HG03097 (cell line): Measurements from ENCODE around the gene SLC22A12.

Experiments used
- ATAC-seq: cut with Tn5 transposase; IDR thresholded peaks from one replicate; pipeline ENCODE4 v1.9.1; 2021; ENCODE audit not compliant: unreplicated experiment, low FRiP score

The SLC22A12 gene

GRCh38 chr11:64562723-64563351 lies 28.2 kb upstream of the SLC22A12 start:
- no peak for ATAC-seq

DNA sequence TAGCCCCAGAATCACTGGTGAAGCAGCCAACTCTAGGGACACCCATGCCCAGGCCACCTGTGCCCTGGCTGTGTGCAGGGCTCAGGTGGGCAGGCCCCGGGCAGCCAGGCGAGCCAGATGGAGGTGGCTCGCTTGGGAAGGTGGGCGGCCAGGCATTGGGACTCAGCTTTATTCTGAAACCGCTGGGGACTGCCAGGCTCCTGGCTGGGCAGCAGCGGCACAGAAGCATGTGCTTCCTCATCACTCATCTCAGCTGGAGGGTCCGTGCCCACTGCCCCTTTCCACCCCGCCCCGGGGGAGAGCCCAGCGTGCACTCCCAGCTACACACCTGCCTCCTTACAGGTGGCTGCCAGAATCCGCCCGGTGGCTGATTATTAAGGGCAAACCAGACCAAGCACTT lies 27.1 kb upstream of the SLC22A12 start:
- ATAC-seq = no peak

GRCh38 chr11:64564419-64564818 lies 26.6 kb upstream of the SLC22A12 start:
- ATAC-seq = no peak

- ATAC-seq = no peak
Observed at GRCh38 chr11:64564947-64565889, 25.8 kb upstream of the SLC22A12 start.

- ATAC-seq = no peak
Observed at GRCh38 chr11:64566042-64566914, 24.7 kb upstream of the SLC22A12 start.

DNA sequence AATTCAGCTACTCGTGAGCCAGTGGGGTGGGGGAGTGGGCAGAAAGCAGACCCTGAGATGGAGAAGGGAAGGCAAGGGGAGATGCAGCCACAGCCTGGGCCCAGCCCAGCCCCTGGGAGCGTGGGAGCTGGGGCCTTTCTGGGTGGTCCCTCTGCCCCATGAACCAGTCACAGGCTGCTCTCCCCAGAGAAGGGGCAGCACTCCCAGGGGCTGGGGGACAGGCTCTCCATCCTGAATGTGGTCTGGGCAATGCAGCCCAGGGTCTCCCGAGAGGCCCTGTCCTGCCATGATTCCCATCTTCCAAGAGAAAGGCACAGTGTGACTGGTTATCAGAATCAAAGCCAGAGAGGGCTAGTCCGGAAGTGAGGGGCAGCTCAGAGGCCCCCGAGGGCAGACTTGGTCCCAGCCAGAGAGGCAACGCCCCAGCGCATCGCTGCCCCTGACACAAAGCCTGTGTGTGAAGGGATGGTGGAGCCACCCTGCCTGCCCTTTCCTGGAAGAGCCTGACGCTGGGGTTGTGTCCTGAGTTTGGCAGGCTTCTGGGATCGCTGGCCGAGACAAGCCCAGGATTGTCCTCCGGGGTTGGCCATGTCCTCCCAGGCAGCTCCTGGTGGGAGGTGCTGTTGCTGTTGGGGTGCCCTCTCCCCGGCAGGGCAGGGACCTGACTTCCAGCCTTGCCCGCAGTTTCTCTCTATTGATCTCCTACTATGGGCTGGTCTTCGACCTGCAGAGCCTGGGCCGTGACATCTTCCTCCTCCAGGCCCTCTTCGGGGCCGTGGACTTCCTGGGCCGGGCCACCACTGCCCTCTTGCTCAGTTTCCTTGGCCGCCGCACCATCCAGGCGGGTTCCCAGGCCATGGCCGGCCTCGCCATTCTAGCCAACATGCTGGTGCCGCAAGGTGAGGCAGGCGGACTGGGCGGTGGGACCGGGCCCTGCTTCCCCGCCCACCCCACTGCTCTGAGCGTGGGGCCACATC lies 23.8 kb upstream of the SLC22A12 start:
- no peak for ATAC-seq

GRCh38 chr11:64568041-64568571 lies 22.9 kb upstream of the SLC22A12 start:
- no peak for ATAC-seq

DNA sequence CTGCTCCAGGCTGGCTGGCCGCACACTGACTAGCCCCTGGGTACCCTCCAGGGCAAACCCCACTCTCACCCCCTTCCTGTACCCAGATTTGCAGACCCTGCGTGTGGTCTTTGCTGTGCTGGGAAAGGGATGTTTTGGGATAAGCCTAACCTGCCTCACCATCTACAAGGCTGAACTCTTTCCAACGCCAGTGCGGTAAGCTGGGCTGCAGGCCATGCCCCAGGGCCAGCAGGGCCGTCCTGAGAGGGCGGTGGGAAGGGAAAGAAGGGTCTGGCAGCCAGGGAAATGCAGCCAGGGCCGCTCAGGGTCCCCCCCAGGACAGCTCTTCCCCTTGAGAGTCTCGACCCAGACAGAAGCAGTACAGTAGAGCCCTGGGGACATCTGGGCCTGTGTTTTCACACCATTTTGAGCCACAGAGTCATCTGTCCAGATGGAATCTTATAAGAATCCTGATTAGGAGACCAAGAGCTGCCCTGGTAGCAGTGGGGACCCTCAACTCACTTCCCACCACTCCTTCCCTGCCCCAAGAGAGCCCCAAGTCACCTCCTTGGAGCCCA lies 22.4 kb upstream of the SLC22A12 start:
- no peak for ATAC-seq

GRCh38 chr11:64569300-64569970 lies 21.6 kb upstream of the SLC22A12 start:
- ATAC-seq = no peak

- no peak for ATAC-seq
Observed at GRCh38 chr11:64570341-64570740, 20.7 kb upstream of the SLC22A12 start.

GRCh38 chr11:64571050-64571409 lies 20.0 kb upstream of the SLC22A12 start:
- ATAC-seq = no peak

DNA sequence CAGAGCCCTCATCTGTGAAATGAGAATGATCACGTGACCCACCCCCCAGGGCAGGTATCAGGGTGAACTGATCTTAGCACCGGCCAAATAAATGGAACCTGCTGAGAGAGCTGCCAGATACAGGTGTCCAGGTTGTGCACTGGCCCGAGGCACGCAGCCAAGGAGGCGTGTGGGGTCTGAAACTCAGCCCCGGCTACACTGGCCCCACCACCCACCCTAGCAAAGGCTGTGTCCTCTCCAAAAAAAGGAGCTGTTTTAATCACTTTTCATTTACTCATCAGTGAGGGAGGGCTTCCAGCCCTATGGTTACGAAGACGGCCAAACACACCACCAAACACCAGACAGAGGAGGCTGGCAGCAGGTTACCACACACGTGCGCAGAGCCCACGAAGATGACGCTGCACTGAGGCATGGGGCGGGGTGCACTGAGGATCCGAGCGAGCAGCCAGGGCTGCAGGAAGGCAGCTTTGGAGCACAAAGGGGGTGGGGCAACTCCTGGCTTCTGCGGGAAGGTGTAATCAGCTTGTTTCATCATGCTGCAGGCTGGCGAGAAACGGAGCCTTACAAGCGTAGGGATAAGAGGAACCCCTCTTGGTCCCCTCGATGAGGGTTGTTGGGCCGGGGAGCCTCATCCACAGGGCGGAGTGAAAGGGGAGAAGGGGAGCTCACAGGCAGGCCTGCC lies 19.5 kb upstream of the SLC22A12 start:
- no peak for ATAC-seq

DNA sequence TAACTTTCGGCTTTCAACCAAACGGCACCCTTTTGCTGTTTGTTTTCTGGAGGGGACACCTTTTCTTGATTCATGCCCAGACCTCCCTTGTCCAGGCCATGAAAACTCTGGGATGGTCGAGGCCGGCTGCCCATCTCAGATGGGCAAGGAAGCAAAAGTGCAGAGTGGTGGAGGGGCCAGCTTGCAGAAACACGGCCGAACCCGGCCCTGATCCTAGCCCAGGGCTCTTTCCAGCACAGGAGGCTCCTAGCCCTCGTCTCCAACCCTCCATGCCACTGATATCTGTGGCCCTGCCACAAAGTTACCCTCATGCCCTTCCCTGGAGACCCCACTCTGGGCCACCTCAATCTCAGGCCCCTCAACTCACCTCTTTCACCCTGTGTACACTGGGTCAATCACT lies 18.9 kb upstream of the SLC22A12 start:
- no peak for ATAC-seq

- no peak for ATAC-seq
Observed at GRCh38 chr11:64577202-64577601, 13.8 kb upstream of the SLC22A12 start.

DNA sequence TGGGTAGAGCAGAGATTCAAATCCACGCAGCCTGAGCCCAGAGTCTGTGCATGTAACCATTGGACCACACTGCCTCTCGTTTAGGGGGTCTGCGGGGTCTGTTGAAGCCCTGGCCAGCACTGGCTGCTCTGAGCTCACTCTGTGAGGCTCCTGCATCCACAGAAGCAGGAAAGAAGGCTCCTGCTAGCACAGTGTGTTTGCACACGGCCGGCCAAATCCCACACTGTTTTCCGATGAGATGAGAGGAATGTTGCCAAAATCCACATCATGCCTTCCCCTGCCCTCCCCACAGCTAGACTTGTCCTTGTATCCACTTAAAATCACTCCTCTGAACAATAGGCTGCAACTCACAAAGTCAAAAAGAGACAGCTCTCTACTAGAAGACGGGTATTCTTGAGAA lies 10.6 kb upstream of the SLC22A12 start:
- no peak for ATAC-seq

GRCh38 chr11:64581057-64581523 lies 9.9 kb upstream of the SLC22A12 start:
- no peak for ATAC-seq

DNA sequence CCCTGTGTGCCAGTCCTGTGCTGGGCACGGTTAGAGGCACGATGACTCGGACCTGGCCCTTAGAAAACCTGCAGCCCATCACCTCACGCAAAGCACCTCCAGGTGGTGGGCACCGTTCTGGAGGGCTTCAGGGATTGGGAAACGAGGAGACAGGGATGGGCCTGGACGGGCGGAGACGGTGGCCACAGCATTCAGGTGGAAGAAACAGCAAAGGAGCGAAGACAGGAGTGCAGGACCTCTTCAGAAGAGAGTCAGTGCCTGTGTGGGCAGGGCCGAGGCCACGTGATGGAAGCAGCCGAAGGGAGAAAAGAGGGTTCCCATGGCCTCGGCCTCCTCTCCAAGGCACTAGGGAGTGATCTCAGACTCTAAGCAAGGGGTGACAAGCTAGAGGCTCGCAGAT lies 8.1 kb upstream of the SLC22A12 start:
- no peak for ATAC-seq
